Ovary (tissue), 9 donors: Measurements from ENCODE around the gene ABT1. TPM values are rescaled to one million over a fixed set of nuclear protein-coding genes. Genes with fewer than 3 reads are reported as not detected.

ENCODE experiments used
- DNase-seq, 5 donors: peaks; one replicate each; pipeline ENCODE4 v3.0.0-alpha.2; 2019 to 2020
- H3K27ac ChIP-seq, 2 donors: fragments of 200-600 bp; one replicate each; pipeline versions ENCODE4 v1.5.1 to v1.8.0; 2019 to 2022
- H3K27me3 ChIP-seq: fragments of 200-600 bp; one replicate; pipeline ENCODE4 v1.8.0; 2022
- H3K36me3 ChIP-seq: fragments of 200-600 bp; sonication (generic); one replicate; pipeline ENCODE4 v1.5.1; 2019
- H3K4me1 ChIP-seq: one replicate; pipeline ENCODE4 v1.8.1; 2013; ENCODE audit warnings: mild to moderate bottlenecking, moderate library complexity; ENCODE audit not compliant: insufficient read depth
- H3K4me3 ChIP-seq: fragments of 200-600 bp; sonication (generic); one replicate; pipeline ENCODE4 v1.5.1; 2017
- H3K9me3 ChIP-seq, 2 donors: fragments of 200-600 bp in 1 of 2; sonication (generic) in 1 of 2; one replicate each; pipeline versions ENCODE4 v1.5.1 to v1.8.1; 2013 to 2019; ENCODE audit warnings: mild to moderate bottlenecking in 1 of 2, moderate library complexity in 1 of 2
- CTCF ChIP-seq, 3 donors: fragments of 450-650 bp in 2 of 3; fragments of 200-600 bp in 1 of 3; IDR thresholded peaks; one replicate each; pipeline versions ENCODE4 v1.5.1 to v1.8.0; 2016 to 2022; ENCODE audit warnings: antibody characterized with exemption in 3 of 3, mild to moderate bottlenecking in 1 of 3
- EP300 ChIP-seq: sonication (generic); formaldehyde crosslinking; IDR thresholded peaks from one replicate; pipeline ENCODE4 v1.6.1; 2017; ENCODE audit warnings: antibody characterized with exemption
- POLR2A ChIP-seq: fragments of 450-650 bp; IDR thresholded peaks from one replicate; pipeline ENCODE4 v1.6.1; 2017; ENCODE audit warnings: antibody characterized with exemption, mild to moderate bottlenecking, moderate library complexity
- WGBS, 3 donors: extraction: QIAGEN DNeasy Blood & Tissue Kit in 1 of 3; methylation state at CpG; one replicate each; pipeline versions ENCODE4 v1.1.5 to v1.1.7; 2013 to 2017; 5-methylcytosine and 5-hydroxymethylcytosine counted together
- intact Hi-C, 4 donors: fragments of 100-400 bp; cut with DNase I; formaldehyde crosslinking; loops; one replicate each; pipeline versions ENCODE4 v1.11.0 to v1.15.1; 2022 to 2023
- polyA plus RNA-seq, 2 donors: library from polyadenylated mRNA; stranded (reverse); fragments of 200-250 nt in 1 of 2; fragments of 350-450 nt in 1 of 2; fragmentation: Illumina TruSeq in 1 of 2; extraction: RNeasy Lipid Tissue Mini Kit (QIAGEN cat#74804) in 1 of 2; gene quantifications; one replicate each; pipeline ENCODE4 v1.2.3, GENCODE V29; 2013 to 2014
- total RNA-seq, 7 donors: library from RNA; depleted of rRNA in 2 of 7; stranded (reverse); fragments of >200 nt in 2 of 7; fragmentation: NEBNext Ultra II Directional in 3 of 7; extraction: Animal tissue kit (Norgen Biotek cat#: 25700) in 3 of 7; gene quantifications; one replicate each; pipeline versions ENCODE4 v1.1.0 to v1.2.4, GENCODE V29; 2016 to 2023
- donor health status: DM: no; HTN: no; CAD: no; lungs with moderate emphysema.
- donor health status: DM: no; HTN: no; CAD: no.
- donor health status: Bipolar disorder and iron deficiency.
- donor health status: DM: yes; HTN: yes; CAD: no.
- donor health status: DM: no; HTN: no; CAD: no.
- donor health status: DM: yes; HTN: yes; CAD: no.

ABT1 gene
- total and polyA plus RNA-seq, 9 donors = 8.5 to 18.2 (median 15.5) TPM

- TF ChIP-seq POLR2A (no peak), EP300 (no peak), CTCF (IDR thresholded peaks at IDR 0.05) (no peak)
- H3K36me3 ChIP-seq = no peaks in the 10 kb centered on the region
- no peaks in the 10 kb centered on the region for H3K27me3 ChIP-seq
- intact Hi-C loops = loop anchor here in 2 of 4 donors (2.0 to 10.0 kb wide), 2 partner anchors 16 to 922 kb away; partner anchors contain the start of gene ZNF184 (in 1 of the 2)
- peak overlapping the region; percentile 46 for H3K4me3 ChIP-seq
- no peak for DNase-seq
- H3K4me1 ChIP-seq = peaks cover 3% of the 10 kb centered on the region
- H3K27ac ChIP-seq = peak overlapping the region; percentile 32 to 72
- 40 to 52% (median 51%) methylated on average over 11 of the region's 11 CpGs for WGBS, 3 donors
- no peaks in the 10 kb centered on the region for H3K9me3 ChIP-seq
Measured at GRCh38 chr6:26552640-26553188, 44.0 kb upstream of the ABT1 start.

- TF ChIP-seq EP300 (no peak), CTCF (IDR thresholded peaks at IDR 0.05) (no peak), POLR2A (no peak)
- H3K27ac ChIP-seq = peak overlapping the region; percentile 64 to 72
- no peaks in the 10 kb centered on the region for H3K36me3 ChIP-seq
- 0 to 2% (median 1%) methylated on average over 13 of the region's 13 CpGs for WGBS, 3 donors
- no peaks in the 10 kb centered on the region for H3K9me3 ChIP-seq
- H3K4me1 ChIP-seq = peaks cover 3% of the 10 kb centered on the region
- peak; percentile 70 to 84 (median 82) for DNase-seq
- peak overlapping the region; percentile 46 for H3K4me3 ChIP-seq
- intact Hi-C loops = loop anchor here in 2 of 4 donors (2.0 to 10.0 kb wide), 2 partner anchors 16 to 922 kb away; partner anchors contain the start of gene ZNF184 (in 1 of the 2)
- H3K27me3 ChIP-seq = no peaks in the 10 kb centered on the region
Measured at GRCh38 chr6:26553264-26553634, 43.5 kb upstream of the ABT1 start.

- Histone ChIP-seq H3K4me1 (peaks cover 3% of the 10 kb centered on the region), H3K4me3 (peak overlapping the region; percentile 46), H3K36me3 (no peaks in the 10 kb centered on the region), H3K27me3 (no peaks in the 10 kb centered on the region), H3K27ac (peak overlapping the region; percentile 64 to 72), H3K9me3 (no peaks in the 10 kb centered on the region)
- 0% methylated on average over 19 of the region's 19 CpGs for WGBS, 3 donors
- no peak for TF ChIP-seq EP300
- TF ChIP-seq CTCF (IDR thresholded peaks at IDR 0.05) = no peak
- TF ChIP-seq POLR2A = no peak
- DNase-seq = peak; percentile 79 to 89 (median 87)
- intact Hi-C loops = loop anchor here in 3 of 4 donors (1.0 to 10.0 kb wide), 3 partner anchors 17 to 921 kb away; partner anchors contain the start of gene ZNF184 (in 1 of the 3)
Measured at GRCh38 chr6:26553635-26554446, 42.9 kb upstream of the ABT1 start.

DNA sequence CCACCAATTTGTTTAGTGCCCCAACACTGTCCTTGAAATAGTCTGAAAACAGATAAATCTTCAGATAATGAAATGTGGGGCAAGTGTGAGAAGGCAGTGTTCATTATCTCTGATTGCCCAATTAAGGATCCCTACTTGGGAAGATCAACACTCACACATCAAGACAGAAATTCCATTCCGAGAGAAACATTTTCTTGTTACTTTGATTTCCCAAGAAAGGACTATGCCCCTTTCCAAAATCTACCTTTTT, 42.4 kb upstream of the ABT1 start:
- 4 to 10% (median 5%) methylated on average over 1 of the region's 1 CpG for WGBS, 3 donors
- Histone ChIP-seq H3K4me1 (peaks cover 3% of the 10 kb centered on the region), H3K36me3 (no peaks in the 10 kb centered on the region), H3K4me3 (peak overlapping the region; percentile 46), H3K27ac (peak overlapping the region; percentile 64 to 72), H3K9me3 (no peaks in the 10 kb centered on the region), H3K27me3 (no peaks in the 10 kb centered on the region)
- intact Hi-C loops = loop anchor here in 2 of 4 donors (1.0 to 10.0 kb wide), 2 partner anchors 32 to 920 kb away; partner anchors contain the start of gene ZNF184 (in 1 of the 2)
- no peak for DNase-seq
- no peak for TF ChIP-seq EP300
- no peak for TF ChIP-seq CTCF (IDR thresholded peaks at IDR 0.05)
- TF ChIP-seq POLR2A = no peak
